Endometrial microvascular endothelial cells (primary cell): ENCODE results near the gene ATP13A2. TPM values are rescaled to one million over a fixed set of nuclear protein-coding genes. Genes with fewer than 3 reads are reported as not detected.

Source experiments
- in situ Hi-C: cut with HindIII; loops from 2 replicates; pipeline ENCODE4 v1.10.0; 2017; ENCODE audit warnings: low sequenced_read_pairs, low pct_unique_long_range_greater_than_20kb; ENCODE audit errors: inconsistent ontology term
- total RNA-seq: library from RNA; depleted of rRNA; stranded (reverse); fragments of >200 nt; gene quantifications from one replicate; pipeline ENCODE4 v1.2.3, GENCODE V29; 2015; ENCODE audit errors: inconsistent ontology term

Gene ATP13A2, protein sequence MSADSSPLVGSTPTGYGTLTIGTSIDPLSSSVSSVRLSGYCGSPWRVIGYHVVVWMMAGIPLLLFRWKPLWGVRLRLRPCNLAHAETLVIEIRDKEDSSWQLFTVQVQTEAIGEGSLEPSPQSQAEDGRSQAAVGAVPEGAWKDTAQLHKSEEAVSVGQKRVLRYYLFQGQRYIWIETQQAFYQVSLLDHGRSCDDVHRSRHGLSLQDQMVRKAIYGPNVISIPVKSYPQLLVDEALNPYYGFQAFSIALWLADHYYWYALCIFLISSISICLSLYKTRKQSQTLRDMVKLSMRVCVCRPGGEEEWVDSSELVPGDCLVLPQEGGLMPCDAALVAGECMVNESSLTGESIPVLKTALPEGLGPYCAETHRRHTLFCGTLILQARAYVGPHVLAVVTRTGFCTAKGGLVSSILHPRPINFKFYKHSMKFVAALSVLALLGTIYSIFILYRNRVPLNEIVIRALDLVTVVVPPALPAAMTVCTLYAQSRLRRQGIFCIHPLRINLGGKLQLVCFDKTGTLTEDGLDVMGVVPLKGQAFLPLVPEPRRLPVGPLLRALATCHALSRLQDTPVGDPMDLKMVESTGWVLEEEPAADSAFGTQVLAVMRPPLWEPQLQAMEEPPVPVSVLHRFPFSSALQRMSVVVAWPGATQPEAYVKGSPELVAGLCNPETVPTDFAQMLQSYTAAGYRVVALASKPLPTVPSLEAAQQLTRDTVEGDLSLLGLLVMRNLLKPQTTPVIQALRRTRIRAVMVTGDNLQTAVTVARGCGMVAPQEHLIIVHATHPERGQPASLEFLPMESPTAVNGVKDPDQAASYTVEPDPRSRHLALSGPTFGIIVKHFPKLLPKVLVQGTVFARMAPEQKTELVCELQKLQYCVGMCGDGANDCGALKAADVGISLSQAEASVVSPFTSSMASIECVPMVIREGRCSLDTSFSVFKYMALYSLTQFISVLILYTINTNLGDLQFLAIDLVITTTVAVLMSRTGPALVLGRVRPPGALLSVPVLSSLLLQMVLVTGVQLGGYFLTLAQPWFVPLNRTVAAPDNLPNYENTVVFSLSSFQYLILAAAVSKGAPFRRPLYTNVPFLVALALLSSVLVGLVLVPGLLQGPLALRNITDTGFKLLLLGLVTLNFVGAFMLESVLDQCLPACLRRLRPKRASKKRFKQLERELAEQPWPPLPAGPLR
- 66.2 TPM for total RNA-seq

DNA sequence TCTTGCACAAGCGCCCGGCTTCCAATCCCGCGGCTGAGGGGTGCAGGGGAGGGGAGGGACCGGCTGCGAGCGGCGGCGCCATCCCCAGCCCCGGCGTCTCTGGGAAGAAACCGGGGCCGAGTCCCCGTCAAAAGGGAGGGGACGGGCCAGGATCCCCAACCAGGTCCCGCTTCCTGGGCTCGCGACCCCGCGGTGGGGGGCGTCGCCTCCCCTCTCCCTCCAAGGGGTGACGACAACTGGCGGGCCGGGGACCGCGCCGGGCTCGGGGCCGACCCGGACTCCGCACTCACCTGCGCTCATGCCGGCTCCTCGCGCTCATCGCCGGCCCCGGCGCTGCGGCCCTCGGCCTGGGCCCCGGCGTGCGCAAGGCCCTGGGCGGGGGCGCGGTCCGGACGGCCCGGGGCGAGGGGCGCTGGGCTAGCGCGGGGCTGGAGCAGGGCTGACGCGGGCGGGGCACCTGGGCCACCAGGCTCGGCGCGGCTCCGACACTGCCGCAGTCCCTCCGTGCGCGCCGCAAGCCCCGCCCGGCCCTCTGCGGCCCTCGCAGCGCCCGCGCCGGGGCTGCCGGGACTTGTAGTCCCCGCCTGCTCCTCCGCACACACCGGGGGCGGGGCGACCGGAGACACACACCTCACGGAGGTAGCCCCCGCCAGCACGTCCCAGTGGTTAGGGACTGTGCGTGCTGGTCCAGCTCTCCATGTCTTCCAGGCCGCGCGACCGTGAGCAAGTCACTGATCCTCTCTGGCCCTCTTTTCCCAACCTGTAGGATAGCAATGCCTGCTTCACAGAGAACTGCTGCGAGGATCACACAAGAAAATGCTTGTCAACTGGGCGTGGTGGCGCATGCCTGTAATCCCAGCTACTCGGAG lies at the start of gene ATP13A2:
ATP13A2 (minus strand) TSS at position 490 of the 869 bp plus-strand sequence; CDS start at position 300, 190 bp downstream.
- in situ Hi-C loops: no loop called here

DNA sequence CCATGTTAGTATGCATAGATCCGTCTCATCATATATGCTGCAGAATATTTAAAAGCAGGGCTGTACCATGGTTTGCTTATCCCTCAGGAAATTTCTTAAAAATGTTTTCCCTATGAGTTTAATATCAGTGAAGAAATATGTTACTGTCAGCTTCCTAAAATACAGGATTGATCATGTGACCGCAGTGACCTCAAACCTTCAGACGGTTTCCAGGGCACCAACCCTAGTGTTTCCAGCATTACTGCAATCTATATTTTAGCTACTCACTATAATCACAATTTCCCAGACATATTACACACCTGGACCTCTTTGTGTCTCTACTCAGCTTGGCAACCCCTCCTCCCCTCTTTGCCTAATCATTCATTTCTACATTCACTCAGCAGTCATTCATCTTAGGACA lies 49.8 kb upstream of the ATP13A2 start:
- in situ Hi-C loops: no loop called here

DNA sequence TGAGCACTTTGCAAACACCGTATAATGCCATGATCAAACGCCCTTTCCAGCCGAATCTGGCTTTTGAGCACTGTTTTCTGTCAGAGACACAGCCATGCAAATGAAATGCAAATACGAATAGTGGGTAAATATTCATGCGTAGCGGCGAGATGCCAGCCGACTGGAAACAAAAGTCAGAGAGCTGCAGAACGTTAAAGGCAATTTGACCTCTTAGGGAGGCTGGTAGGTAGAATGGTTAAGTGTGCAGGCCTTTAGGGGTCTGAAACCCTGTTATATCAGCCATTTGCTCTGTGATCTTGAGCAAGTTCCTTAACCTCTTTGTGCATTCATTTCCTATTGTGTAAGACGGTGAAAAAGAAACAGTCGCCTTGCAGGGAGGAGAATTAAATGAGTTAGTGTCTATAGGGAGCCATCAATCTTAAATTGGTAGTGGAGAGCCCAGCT lies 48.6 kb upstream of the ATP13A2 start:
- in situ Hi-C loops: no loop called here

DNA sequence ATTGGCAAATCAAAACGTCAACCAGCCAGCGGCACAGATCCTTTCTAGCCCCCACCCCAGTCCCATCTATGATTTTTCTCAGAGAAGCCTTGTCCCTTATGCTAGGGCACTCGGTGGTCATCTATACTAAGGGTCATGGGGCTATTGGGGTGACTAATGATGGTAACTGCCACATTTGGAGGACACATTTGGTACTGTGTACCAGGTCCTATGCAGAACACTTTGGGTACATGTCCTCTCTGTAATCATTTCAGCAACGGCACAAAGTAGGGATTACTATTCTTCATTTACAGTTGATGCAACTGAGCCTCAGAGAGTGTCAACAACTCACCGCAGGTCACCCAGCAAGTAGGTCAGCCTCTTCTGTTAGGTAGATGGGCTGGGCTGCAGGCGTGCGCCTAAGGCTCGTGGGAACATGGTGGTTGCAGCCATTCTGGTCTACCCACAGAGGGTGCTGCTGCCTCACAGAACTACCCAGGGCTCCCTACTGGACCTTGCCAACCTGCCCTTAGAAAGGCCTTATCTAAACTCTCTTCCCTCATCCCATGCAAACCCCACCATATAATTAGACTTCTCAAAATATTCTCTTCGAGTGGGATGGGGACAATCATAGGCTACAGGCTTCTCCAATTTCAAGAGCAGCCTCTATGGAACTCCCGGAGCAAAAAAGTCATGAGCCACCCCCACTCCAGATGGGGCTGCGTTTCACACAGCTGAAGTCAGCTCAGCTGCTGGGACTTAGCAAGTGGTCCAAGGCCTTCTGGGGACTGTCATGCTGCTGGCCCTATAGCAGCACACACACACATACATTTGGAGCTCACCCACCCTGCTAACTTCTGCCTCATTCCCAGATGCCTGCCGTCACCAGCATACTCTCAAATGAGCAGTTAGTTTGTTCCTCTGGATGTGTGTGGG lies 47.9 kb upstream of the ATP13A2 start:
- in situ Hi-C loops: no loop called here

DNA sequence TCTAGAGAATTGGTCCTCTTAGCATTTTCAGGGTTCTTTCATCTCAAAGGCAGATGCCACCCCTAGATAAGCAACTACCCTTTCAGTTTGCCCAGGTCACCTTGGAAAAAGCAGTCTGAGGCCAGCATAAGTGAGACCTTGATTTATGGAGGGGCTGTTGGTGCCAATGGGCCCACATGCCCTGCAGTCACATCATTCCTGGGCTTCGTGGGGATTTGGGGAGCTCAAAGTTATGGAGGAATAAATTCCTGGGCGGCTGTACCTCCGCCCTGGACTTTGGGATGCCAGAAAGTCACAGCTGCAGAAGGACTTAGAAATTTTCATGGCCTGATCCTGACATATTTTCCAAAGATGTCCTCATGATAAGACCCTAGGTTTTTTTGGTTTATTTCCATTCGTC lies 44.8 kb upstream of the ATP13A2 start:
- in situ Hi-C loops: no loop called here

DNA sequence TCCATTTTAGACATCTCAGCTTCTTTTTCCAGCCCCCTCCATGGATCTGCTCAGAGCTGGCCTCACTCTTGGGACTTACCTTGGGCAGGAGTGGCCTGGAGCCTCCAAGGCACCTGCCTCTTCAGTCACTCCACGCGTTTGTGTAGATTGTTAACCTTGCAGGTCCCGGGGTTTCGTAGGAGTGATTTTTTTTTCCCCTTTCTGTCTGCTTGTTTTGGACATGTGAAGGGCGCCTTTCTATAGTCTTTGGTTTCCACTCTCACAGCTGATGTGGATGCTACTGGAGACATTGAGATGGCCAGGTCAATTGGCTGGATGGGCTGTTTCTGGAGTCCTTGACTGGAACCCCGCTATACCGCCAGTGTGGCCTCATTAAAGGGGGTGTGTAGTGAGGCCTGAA lies 44.1 kb upstream of the ATP13A2 start:
- in situ Hi-C loops: no loop called here

DNA sequence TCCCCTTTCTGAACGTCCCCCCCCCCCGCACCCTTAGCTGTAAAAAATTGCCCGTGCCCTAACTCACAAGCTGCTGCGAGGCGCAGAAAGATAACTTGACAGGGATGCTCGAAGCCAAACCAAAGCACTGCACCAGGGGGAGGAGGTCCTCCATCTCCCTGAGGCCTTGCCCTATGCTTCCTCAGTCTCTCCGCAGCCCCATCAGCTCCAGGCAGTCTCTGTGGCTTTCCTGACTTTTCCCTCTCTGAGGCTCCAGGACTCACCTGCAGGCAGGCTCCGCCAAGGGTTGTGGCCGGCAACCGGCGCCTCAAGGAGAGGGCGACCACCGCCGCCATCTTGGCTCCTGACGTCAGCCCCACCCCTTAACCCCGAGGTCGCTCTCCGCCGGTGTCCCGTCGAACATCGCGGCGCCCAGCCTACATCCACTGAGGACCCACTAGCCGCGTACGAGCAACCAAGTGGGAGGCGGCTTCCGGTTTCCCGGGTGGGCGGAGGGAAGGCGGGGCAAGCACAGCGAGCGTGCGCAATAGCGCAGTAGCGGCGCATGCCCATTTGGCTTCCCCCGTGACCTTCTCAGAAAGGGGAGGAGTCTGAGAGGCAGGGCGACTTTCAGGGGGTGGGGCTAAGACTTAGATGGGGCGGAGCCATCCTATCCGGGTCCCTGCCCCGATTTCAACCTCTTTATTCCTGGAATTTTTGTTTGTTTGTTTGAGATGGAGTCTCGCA lies 42.1 kb upstream of the ATP13A2 start, which contains the start of gene SDHB:
SDHB (minus strand) TSS at position 348 of the 726 bp plus-strand sequence; CDS start at position 335, 13 bp downstream.
- in situ Hi-C loops: no loop called here

DNA sequence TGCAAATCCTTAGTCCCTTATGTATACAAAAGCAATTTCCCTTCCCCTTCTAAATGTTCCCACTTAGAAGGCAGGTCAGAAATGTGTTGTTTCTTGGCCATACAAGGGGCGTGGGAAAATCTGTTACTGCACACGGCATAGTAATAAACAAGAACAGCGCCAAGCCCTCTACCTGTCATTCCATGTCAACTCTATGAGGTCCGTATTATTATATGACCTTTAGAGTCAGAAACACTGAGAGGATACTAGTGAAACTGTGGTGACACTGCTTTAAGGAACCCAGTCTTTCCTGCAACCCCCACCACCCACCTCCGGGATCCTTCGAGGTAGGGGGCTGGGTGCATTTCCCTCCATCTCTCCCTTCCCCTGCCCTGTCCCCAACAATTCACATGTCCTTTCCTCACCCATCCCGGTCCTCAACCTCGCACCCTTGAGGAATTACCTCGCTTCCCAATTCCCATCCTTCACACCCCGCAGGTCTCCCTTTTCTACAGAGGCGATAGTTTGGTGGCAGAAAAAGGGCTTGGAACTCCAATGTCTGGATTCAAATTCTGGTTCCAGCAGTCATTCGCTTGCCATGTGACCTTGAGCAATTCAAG lies 41.5 kb upstream of the ATP13A2 start:
- in situ Hi-C loops: no loop called here

DNA sequence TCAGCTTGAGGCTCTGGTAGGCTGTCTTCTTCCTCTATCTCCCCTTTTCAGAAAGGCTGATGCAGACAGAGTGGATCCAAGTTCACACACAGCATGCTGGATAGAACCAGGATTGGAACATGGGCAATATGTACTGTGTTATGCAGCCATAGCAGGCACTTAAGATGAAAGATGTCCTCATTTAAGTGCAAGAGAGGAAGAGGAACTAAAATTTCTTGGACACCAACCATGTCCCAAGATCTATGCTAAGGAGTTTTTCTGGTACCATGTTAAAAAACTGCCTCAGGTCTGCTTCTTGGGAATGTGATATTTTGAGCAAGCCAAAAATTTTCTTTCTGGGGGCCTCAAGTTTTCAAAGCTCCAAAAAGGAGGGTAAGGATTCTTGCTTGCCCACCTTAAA lies 40.9 kb upstream of the ATP13A2 start:
- in situ Hi-C loops: no loop called here

DNA sequence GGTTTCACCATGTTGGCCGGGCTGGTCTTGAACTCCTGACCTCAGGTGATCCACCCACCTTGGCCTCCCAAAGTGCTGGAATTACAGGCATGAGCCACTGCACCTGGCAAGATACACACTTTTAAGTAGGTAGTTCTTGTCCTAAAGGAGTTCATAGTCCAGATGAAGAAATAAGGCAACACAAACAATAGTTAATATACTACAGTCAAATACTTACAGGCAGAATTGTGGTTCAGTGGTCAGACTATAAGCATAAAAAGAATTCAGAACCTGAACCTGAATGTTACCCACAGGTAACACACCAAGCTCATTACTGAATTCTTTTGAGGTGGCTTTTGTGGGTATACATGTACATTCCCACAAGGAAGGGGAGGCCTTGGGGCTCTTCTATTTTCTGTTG lies 40.3 kb upstream of the ATP13A2 start:
- in situ Hi-C loops: no loop called here

DNA sequence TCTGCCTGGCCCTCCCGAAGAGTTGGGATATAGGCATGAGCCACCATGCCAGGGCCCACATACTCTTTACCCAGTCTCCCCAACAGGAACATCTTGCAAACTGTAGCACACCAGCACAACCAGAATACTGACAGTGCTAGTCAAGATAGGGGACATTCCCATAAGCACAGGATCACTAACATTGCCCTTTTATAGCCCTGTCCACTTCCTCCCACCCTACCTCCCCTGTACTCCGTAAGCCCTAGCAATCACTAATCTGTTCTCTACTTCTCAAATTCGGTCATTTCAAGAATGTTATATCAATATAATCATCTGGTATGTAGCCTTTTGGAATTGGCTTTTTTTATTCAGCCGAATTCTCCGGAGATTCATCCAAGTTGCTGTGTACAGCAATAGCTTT lies 36.2 kb upstream of the ATP13A2 start:
- in situ Hi-C loops: no loop called here

DNA sequence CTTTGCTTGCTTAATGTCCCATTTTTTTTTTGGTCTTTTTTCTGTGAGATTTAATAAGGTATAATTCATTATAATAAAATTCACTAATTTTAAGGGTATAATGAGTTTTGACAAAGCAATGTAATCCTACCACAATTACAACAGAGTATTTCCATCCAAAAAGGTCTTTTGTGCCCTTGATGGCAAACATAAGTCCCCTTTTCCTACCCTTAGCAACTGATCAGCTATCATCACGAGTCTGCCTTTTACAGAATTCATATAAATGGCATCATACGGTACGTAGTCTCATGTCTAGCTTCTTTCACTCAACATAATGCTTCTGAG lies 34.6 kb upstream of the ATP13A2 start:
- in situ Hi-C loops: no loop called here

DNA sequence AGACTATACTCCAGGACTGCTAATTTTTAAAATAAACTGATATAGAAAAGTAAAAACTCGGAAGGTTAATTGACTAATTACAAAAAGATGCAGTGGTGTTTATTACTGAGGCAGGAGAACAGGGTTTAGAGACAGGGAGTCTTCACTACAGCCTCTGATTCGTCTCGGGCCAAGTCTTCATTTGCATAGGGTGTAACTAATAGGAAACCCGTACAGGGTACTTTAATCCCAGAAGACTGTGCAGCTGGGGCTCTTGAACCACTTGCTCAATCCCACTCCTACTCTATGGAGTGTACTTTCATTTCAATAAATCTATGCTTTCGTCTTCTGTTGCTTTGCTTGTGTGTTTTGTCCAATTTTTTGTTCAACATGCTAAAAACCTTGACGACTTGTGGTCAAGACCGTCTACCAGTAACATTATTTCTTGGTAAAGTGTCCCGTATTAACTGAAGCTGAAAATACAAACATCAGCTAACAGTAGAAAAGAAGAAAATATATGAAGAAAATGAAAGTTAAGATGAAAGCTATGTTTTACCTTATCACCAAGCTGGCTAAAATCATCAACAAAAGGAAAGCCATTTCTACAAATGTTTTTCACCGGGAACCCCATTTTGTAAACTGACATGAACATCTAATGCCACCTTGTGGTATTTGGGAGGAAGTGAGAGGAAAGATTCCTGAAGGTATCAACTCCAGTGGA lies 34.1 kb upstream of the ATP13A2 start:
- in situ Hi-C loops: no loop called here

DNA sequence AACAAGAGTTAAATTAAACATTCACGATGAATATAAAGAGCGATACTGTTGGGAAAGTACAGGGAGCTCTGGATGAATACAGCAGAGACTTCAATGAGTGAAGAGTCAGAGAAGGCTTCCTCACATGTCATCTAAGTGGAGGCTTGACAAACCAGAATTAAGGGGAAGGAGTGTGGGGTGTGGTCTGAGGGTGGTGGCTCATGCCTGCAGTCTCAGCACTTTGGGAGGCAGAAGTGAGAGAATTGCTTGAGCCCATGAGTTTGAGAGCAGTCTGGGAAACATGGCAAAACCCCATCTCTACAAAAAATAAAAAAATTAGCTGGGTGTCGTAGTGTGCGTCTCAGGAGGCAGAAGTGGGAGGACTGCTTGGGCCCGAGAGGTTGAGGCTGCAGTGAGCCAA lies 33.4 kb upstream of the ATP13A2 start:
- in situ Hi-C loops: no loop called here

DNA sequence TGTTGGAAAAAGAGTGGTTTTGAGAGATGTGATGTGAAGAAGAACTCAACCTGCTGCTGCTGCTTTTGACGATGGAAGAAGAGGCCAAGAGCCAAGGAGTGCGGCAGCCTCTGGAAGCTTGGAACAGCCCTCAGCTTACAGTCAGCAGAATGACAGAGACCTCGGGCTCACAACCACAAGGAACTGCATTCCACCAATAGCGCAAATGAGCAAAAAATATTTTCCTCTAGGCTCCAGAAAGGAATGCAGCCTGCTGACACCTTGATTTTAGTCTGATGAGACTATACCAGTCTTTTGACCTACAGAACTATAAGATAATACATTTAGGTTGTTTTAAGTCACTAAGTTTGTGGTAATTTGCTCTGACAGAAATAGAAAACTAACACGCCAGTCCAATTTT lies 31.9 kb upstream of the ATP13A2 start:
- in situ Hi-C loops: no loop called here

DNA sequence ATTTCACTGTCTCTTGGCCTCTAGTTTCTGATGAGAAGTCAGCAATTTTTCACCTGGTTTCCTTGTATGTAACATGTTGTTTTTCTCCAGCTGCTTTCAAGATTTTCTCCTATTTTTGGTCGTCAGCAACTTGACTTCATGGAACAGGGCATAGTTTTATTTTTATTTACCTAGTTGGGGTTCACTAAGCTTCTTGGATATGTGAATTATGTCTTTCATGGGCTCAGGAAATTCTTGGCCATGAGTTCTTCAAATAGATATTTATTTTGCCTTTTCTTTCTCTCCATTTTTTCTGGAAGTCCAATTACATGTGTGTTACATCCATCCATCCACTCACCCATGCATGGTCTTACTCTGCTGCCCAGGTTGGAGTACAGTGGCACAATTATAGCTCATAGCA lies 28.4 kb upstream of the ATP13A2 start:
- in situ Hi-C loops: no loop called here
